GM12878 (cell line): Measurements from ENCODE around the gene OGFR. TPM values are rescaled to one million over a fixed set of nuclear protein-coding genes. Genes with fewer than 3 reads are reported as not detected.

ENCODE experiments used
- ATAC-seq: fragments of 200-7000 bp; cut with Tn5 transposase; 3 replicates; pipeline ENCODE4 v1.9.1; 2020; ENCODE audit warnings: mild to moderate bottlenecking, moderate library complexity
- BruUV-seq: library from RNA; stranded (reverse); fragments of 400-500 nt; replicated peaks from 2 replicates; lab custom pipeline; 2021; lab: Mats Ljungman, UMichigan
- CTCF ChIA-PET: fragments of 300-600 bp; sonication (Branson Sonifier 250); formaldehyde crosslinking; extraction: SDS; loops from one replicate; lab custom pipeline; 2021; ENCODE audit warnings: inconsistent platforms; lab: Yijun Ruan, JAX
- POLR2A ChIA-PET: fragments of 350-600 bp; formaldehyde crosslinking; extraction: SDS; loops from one replicate; lab custom pipeline; 2021; ENCODE audit warnings: inconsistent platforms; lab: Charles Lee
- RAD21 ChIA-PET: fragments of 300-600 bp; sonication (Branson Sonifier 250); formaldehyde crosslinking; loops from one replicate; lab custom pipeline; 2023; ENCODE audit warnings: antibody characterized with exemption; ENCODE audit not compliant: unreplicated experiment; lab: Charles Lee
- SMC1A ChIA-PET: fragments of 300-600 bp; sonication (Branson Sonifier 250); formaldehyde crosslinking; loops from one replicate; lab custom pipeline; 2023; ENCODE audit not compliant: unreplicated experiment, uncharacterized antibody; lab: Charles Lee
- DNase-seq: peaks from one replicate; pipeline ENCODE4 v3.0.0-alpha.2; 2011; ENCODE audit warnings: low read depth, low spot score
- FAIRE-seq: peaks from 3 replicates; lab custom pipeline; 2011; peaks lifted over from hg19 to GRCh38; lab: Jason Lieb, UNC
- H2AFZ ChIP-seq: 2 replicates; pipeline ENCODE4 v1.6.0; 2011; ENCODE audit warnings: low read depth, low read length, control low read depth; ENCODE audit not compliant: control insufficient read depth
- H3K27ac ChIP-seq: 2 replicates; pipeline ENCODE4 v1.5.1; 2011; ENCODE audit warnings: control low read depth; ENCODE audit not compliant: control insufficient read depth, insufficient read depth
- H3K27me3 ChIP-seq, 2 experiments: replicated peaks in 1 of 2; 2 replicates each; pipeline versions ENCODE4 v1.6.0 to v1.6.1; 2011; ENCODE audit warnings: low read length in 1 of 2; ENCODE audit not compliant: control insufficient read depth in 2 of 2, insufficient read depth in 2 of 2
- H3K36me3 ChIP-seq, 2 experiments: 2 replicates each; pipeline ENCODE4 v1.5.1; 2011; ENCODE audit warnings: low read length in 1 of 2; ENCODE audit not compliant: control insufficient read depth in 2 of 2, insufficient read depth in 2 of 2
- H3K4me1 ChIP-seq: 2 replicates; pipeline ENCODE4 v1.6.1; 2011; ENCODE audit warnings: mild to moderate bottlenecking, low read length, moderate library complexity, mixed read lengths; ENCODE audit not compliant: control insufficient read depth, insufficient read depth
- H3K4me2 ChIP-seq: 2 replicates; pipeline ENCODE4 v1.6.0; 2011; ENCODE audit warnings: control low read depth; ENCODE audit not compliant: control insufficient read depth, insufficient read depth
- H3K4me3 ChIP-seq: fragments of 200-600 bp; sonication (generic); 2 replicates; pipeline ENCODE4 v1.5.1; 2016
- H3K79me2 ChIP-seq: 2 replicates; pipeline ENCODE4 v1.6.0; 2011; ENCODE audit warnings: low read length; ENCODE audit not compliant: control insufficient read depth, insufficient read depth
- H3K9ac ChIP-seq: 2 replicates; pipeline ENCODE4 v1.8.0; 2011; ENCODE audit warnings: low read length, control low read depth, mixed read lengths; ENCODE audit not compliant: control insufficient read depth, insufficient read depth
- H3K9me3 ChIP-seq: replicated peaks from 3 replicates; pipeline ENCODE4 v1.5.1; 2011; ENCODE audit warnings: mild to moderate bottlenecking, low read length; ENCODE audit not compliant: control insufficient read depth, insufficient read depth
- H4K20me1 ChIP-seq: 2 replicates; pipeline ENCODE4 v1.6.0; 2011; ENCODE audit not compliant: control insufficient read depth, insufficient read depth
- BHLHE40 ChIP-seq, 2 experiments: fragments of 450-650 bp in 1 of 2; IDR thresholded peaks; 2 replicates each; pipeline ENCODE4 v1.6.1; 2011 to 2017; ENCODE audit warnings: low read depth in 2 of 2, borderline replicate concordance in 1 of 2, improper control_type of control experiment in 1 of 2, low read length in 1 of 2, mild to moderate bottlenecking in 1 of 2
- DPF2 ChIP-seq: fragments of 450-650 bp; IDR thresholded peaks from 2 replicates; pipeline ENCODE4 v1.6.1; 2017; ENCODE audit warnings: mild to moderate bottlenecking
- EP300 ChIP-seq, 2 experiments: fragments of 150-350 bp in 1 of 2; IDR thresholded peaks; 2 replicates each; pipeline ENCODE4 v1.6.1; 2011 to 2012; ENCODE audit warnings: low read depth in 2 of 2, low read length in 2 of 2, borderline replicate concordance in 1 of 2, improper control_type of control experiment in 1 of 2, inconsistent platforms in 1 of 2; ENCODE audit not compliant: control insufficient read depth in 1 of 2
- ETV6 ChIP-seq, 2 experiments: fragments of 450-650 bp in 1 of 2; IDR thresholded peaks in 1 of 2; conservative IDR thresholded peaks in 1 of 2; 2 replicates each; pipeline ENCODE4 v1.6.1; 2014; ENCODE audit warnings: antibody characterized with exemption in 1 of 2, borderline replicate concordance in 1 of 2, low read depth in 1 of 2, mild to moderate bottlenecking in 1 of 2, moderate library complexity in 1 of 2
- LARP7 ChIP-seq: fragments of 450-650 bp; IDR thresholded peaks from 2 replicates; pipeline ENCODE4 v1.6.1; 2017; ENCODE audit warnings: mild to moderate bottlenecking
- NFIC ChIP-seq: IDR thresholded peaks from 2 replicates; pipeline ENCODE4 v1.6.1; 2012; ENCODE audit warnings: low read depth, mild to moderate bottlenecking, inconsistent platforms, low read length, moderate library complexity
- NR2F1 ChIP-seq: fragments of 450-650 bp; conservative IDR thresholded peaks from 2 replicates; pipeline ENCODE4 v1.6.1; 2017; ENCODE audit warnings: mild to moderate bottlenecking
- PAX5 ChIP-seq: IDR thresholded peaks from 2 replicates; pipeline ENCODE4 v1.6.1; 2011; ENCODE audit warnings: low read depth, low read length, borderline replicate concordance
- SMC3 ChIP-seq: IDR thresholded peaks from 2 replicates; pipeline ENCODE4 v1.6.1; 2011; ENCODE audit warnings: low read length, improper control_type of control experiment, borderline replicate concordance
- SP1 ChIP-seq: IDR thresholded peaks from one replicate; pipeline ENCODE4 v1.6.1; 2011; ENCODE audit warnings: low read depth, low read length
- ZBED1 ChIP-seq: IDR thresholded peaks from 2 replicates; pipeline ENCODE4 v1.6.1; 2016; ENCODE audit warnings: borderline replicate concordance
- ZNF24 ChIP-seq: fragments of 450-650 bp; IDR thresholded peaks from 2 replicates; pipeline ENCODE4 v1.6.1; 2017; ENCODE audit warnings: antibody characterized with exemption, mild to moderate bottlenecking
- ZNF274 ChIP-seq: IDR thresholded peaks from one replicate; pipeline ENCODE4 v1.8.0; 2011; ENCODE audit not compliant: insufficient read length, insufficient read depth
- ZNF592 ChIP-seq: fragments of 450-650 bp; IDR thresholded peaks from 2 replicates; pipeline ENCODE4 v1.6.1; 2017; ENCODE audit warnings: mild to moderate bottlenecking, moderate library complexity
- ZNF687 ChIP-seq: fragments of 450-650 bp; IDR thresholded peaks from 2 replicates; pipeline ENCODE4 v1.6.1; 2017; ENCODE audit warnings: mild to moderate bottlenecking, moderate library complexity
- WGBS: methylation state at CpG from one replicate; pipeline ENCODE4 v1.1.6; 2016; ENCODE audit warnings: low lambda C conversion rate; ENCODE audit not compliant: insufficient replicate concordance, insufficient coverage; ENCODE audit errors: missing lambda C conversion rate; 5-methylcytosine and 5-hydroxymethylcytosine counted together
- in situ Hi-C: fragments of 300-500 bp; cut with MboI; formaldehyde crosslinking; loops from 9 replicates; pipeline ENCODE4 v1.14.3; 2018; ENCODE audit warnings: mixed read lengths
- intact Hi-C: fragments of 100-400 bp; cut with micrococcal nuclease; formaldehyde crosslinking; loops from one replicate; pipeline ENCODE4 v1.14.2; 2022; ENCODE audit not compliant: unreplicated experiment
- polyA plus RNA-seq, 11 experiments: library from polyadenylated mRNA; depleted of rRNA in 4 of 11; unstranded in 6 of 11; stranded (reverse) in 5 of 11; fragments of >200 nt; fragmentation: Nextera tagmentation in 4 of 11; fragmentation: Illumina TruSeq in 1 of 11; extraction: Ambion mirVana in 4 of 11; extraction: Trizol in 1 of 11; gene quantifications; 1 replicate in 1 of 11; 2 replicates in 10 of 11; pipeline versions ENCODE4 v1.2.1 to v1.2.3, GENCODE V29; 2011 to 2016; ENCODE audit warnings: inconsistent platforms in 2 of 11, missing spikeins in 2 of 11, low read depth in 1 of 11
- total RNA-seq, 4 experiments: library from RNA; depleted of rRNA in 3 of 4; stranded (reverse); fragments of >200 nt in 3 of 4; fragmentation: Illumina TruSeq in 1 of 4; extraction: Trizol in 1 of 4; gene quantifications; 2 replicates each; pipeline versions ENCODE4 v1.2.1 to v1.2.3, GENCODE V29; 2013 to 2021

The OGFR gene
- total and polyA plus RNA-seq, 10 of the 15 experiments (the other 5 are each of a cell fraction or from before 2014, with no cell fraction given): 0.72 to 62.1 (median 27.3) TPM

GRCh38 chr20:62838128-62838891 is 33.7 kb downstream of the OGFR start:
- intact Hi-C loops: no loop called here
- H3K9me3 ChIP-seq: no peaks in the 10 kb centered on the region
- FAIRE-seq: no peak
- H2AFZ ChIP-seq: no peak overlapping the region; the same call in 1 of the 2 replicates
- no peak for DNase-seq
- H3K4me3 ChIP-seq: no peak overlapping the region
- peak; percentile 94 for ATAC-seq
- no peaks in the 10 kb centered on the region for H3K79me2 ChIP-seq
- H3K27ac ChIP-seq: no peak overlapping the region
- H3K9ac ChIP-seq: no peak overlapping the region
- H3K4me1 ChIP-seq: peaks cover 6% of the 10 kb centered on the region
- no TSS peak for BruUV-seq
- H3K27me3 ChIP-seq: peaks cover 0 to 3% of the 10 kb centered on the region in 2 experiments; a peak in 2 of 4 replicates
- 52% methylated on average over 27 of the region's 27 CpGs for WGBS
- in situ Hi-C loops: no loop called here
- no peak overlapping the region for H3K4me2 ChIP-seq
- CTCF ChIA-PET: interaction anchor here (1.0 kb wide), 1 partner anchor 55 kb away, joined by 3 read pairs; no protein-coding TSS in a partner anchor
- POLR2A ChIA-PET: interaction anchor here (0.6 kb wide), 1 partner anchor 18 kb away, joined by 6 read pairs; no protein-coding TSS in a partner anchor
- H3K36me3 ChIP-seq: no peaks in the 10 kb centered on the region
- SMC1A ChIA-PET: no interaction called here
- H4K20me1 ChIP-seq: no peaks in the 10 kb centered on the region
- RAD21 ChIA-PET: no interaction called here
- TF ChIP-seq NR2F1 (peak; percentile 75; the same call in 1 of the 2 replicates), BHLHE40 (IDR thresholded peaks at IDR 0.05; ENCODE audit: borderline replicate concordance in 1 of 2, low read depth in 2 of 2, low read length in 1 of 2) (peak in 1 of 2 experiments; percentile 31; a peak in 1 of 4 replicates), LARP7 (no peak), PAX5 (no peak), EP300 (IDR thresholded peaks at IDR 0.05; ENCODE audit: borderline replicate concordance in 1 of 2, control insufficient read depth in 1 of 2, low read depth in 2 of 2, low read length in 2 of 2) (0 out of 4 replicates have a peak, but pooled peaks of 1 of the 2 experiments have one; percentile 24), ZNF24 (no peak), ETV6 (conservative IDR thresholded peaks at IDR 0.05 in 1 of 2, IDR thresholded peaks at IDR 0.05 in 1 of 2; ENCODE audit: borderline replicate concordance in 1 of 2, low read depth in 1 of 2) (no peak), NFIC (no peak), ZNF592 (0 out of 2 replicates have a peak, but pooled peaks have one; percentile 45), SP1 (peak; percentile 15), SMC3 (no peak), ZNF687 (peak; percentile 75), DPF2 (peak; percentile 48; the same call in 1 of the 2 replicates), ZNF274 (no peak), ZBED1 (no peak)
